Femur (tissue), 1 donor: Measurements from ENCODE around the gene HDAC3.
A peak's percentile ranks its signal among the peaks of the same experiment; 100 is the strongest.

Experiments used
- DNase-seq: peaks from one replicate; pipeline ENCODE4 v3.0.0-alpha.2; 2017

HDAC3 gene

DNA sequence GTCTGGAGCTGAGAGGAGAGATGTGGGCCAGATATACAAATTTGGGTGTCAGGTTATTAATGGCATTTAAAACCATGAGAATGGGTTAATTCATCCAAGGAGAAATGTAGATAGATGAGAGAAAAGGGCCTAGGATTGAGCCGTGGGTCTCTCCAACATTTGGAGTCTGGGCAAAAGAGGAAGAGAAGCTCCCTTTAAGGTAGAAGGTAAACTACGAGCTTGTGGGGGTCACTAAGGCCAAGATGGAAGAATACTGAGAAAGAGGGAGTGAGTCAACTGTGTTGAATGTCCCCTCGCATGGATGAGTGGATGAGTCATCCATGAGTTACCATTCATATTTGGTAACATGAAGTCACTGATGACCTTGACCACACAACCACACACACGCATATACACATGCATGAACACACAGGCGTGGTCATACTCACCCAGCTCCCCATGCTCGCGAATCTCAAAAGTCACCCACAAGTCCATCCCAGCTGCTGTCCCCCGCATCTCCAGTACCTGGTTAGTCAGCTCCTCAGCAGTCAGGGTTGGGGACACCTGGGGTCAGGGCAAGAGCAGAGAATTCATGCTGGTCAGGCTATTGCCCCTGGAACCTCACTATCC, 21.4 kb upstream of the HDAC3 start:
- DNase-seq = no peak

DNA sequence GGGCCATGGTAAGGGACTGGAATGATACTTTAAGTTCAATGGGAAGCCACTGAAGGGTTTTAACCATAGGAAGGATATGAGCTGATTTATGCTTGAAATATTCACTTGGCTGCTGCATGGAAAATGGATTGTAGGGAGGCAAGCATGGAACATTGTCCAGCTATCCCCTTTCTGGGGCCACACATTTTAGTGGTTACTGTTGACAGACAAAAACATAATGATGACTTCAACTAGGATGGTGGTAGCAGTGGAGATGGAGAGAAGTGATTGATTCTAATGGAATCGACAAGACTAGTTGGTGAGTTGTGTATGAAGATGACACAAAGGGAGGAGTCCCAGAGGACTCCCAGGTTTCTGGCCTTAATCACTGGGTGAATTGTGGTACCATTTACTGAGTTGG, 20.8 kb upstream of the HDAC3 start:
- no peak for DNase-seq

DNA sequence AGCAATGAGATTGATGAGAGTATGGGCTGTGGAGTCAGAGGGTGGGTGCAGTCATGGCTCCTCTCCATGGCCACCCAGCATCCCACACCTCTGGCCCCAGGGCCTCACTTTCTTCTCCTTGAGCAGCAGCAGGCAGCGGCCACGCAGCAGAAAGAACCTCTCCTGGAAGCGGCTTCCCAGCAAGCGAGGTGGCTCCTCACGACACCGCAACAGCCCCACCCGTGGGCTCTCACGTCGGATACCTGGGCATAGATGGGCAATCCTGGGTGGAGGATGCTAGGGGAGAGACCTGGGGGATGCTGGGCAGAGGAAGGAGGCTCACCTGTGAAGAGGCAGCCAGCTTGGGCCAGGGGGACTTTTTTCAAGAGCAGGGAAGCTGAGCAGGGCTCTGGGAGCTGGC, 19.7 kb upstream of the HDAC3 start:
- no peak for DNase-seq

DNA sequence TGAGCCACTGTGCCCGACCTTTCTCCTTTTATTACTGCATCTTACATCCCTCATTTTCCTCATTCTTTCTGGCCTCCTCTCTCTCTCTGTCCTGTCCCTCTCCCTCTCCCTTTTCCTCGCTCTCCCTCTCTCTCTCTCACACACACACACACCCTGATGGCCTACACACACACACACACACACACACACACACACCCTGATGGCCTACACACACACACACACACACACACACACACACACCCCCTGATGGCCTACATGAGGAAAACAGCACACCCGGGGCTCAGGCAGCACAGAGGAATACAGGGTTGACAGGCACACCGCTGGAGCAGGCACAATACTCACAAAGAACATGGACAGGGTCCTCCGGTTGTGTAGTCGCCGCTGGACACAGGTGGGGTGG, 18.4 kb upstream of the HDAC3 start:
- DNase-seq = no peak

DNA sequence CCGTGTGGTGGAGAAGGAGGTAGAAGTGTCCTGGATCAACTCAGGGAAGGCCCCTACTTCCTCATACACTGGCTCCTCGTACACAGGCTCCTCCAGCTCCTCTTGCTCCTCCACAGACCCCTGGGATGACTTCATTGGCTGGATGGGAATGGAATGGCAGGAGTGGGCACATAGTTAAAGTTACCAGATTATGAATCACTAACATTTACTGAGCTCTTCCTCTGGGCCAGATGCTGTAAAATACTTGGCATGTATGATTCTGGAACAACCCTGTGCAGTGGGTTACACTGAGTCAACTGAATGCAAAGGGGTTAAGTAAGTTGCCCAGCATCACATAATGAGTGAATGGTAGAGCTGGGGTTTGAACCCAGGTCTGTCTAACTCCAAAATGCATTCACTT, 17.6 kb upstream of the HDAC3 start:
- no peak for DNase-seq

DNA sequence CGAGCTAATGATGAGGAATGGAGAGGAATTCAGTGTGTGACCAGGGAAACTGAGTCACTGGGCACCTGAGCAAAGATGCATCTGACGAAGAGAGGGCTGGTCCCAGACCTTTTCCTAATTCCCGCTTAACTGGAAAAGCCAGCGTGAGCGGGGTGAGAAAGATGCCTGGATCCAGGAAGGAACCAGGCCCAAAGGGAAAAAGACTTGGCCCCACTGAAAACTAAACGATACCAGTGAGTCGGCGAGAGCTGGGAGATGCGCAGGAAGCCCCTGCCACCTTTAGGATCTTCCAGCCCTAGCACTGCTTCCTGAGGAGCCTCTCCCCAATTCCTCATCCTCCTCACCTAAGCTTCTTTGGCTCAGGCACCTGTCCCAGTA, 15.1 kb upstream of the HDAC3 start:
- no peak for DNase-seq

DNA sequence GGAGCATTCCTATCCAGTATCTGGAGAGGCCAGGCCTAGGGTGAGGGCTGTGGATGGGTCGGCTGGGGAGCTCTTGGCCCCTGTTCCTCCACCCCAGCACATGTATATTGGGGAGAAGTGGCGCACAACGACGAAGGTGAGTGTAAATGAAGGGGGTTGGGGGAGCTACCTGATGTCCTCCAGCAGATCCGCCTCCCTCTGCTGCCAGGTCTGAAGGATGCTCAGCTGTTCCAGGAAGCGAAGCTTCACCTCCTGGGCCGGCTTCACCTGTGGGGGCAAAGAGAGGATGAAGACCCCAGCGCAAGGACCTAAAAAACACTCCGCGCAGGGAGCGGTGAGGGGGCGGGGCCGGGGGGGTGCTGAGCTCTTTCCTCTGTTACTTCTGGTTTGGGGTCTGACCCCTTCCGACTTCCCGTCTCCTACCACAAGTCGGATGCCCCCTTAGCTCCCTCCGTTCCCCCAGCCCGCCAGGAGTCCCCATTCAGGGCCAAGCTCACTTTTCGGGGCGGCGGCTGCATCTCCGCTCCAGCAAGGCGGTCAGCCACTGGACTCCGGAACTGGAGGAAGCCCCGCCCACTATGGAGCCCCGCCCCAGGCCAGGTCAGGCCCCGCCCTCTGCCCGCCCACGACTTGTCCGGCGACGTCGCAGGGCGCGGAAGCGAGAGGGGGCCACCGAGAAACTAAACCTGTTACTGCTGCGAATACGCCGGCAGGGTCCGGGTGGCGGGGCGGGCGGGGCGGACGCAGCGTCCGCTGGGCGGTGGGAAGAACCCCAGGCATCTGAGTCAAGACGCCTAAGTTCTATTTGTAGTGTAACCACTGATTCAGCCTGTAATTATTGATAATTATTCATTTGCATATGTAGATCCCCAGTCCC, 14.4 kb upstream of the HDAC3 start, which contains the start of gene FCHSD1:
Gene FCHSD1, minus strand, starts transcription at position 568 of the 877 bp plus-strand sequence. Its CDS starts 50 bp downstream, at position 518.
- DNase-seq = peak; percentile 94

DNA sequence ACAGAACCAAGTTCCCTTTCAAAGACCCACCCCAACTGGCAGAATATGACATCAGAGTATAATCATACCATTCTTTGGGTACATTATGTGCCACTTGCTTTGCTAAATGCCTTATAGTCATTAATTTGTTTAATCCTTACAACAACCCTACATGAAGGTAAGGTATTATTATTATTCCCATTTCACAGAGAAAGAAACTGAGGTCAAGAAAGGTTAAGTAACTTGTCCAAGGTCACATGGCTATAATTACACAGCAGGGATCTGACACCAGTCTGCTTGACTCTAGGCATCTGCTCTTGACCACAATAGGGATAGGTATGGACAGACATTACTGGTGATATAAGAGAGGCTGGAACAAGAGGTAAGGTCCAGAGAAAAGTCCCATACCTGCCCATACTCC, 13.3 kb upstream of the HDAC3 start:
- no peak for DNase-seq

DNA sequence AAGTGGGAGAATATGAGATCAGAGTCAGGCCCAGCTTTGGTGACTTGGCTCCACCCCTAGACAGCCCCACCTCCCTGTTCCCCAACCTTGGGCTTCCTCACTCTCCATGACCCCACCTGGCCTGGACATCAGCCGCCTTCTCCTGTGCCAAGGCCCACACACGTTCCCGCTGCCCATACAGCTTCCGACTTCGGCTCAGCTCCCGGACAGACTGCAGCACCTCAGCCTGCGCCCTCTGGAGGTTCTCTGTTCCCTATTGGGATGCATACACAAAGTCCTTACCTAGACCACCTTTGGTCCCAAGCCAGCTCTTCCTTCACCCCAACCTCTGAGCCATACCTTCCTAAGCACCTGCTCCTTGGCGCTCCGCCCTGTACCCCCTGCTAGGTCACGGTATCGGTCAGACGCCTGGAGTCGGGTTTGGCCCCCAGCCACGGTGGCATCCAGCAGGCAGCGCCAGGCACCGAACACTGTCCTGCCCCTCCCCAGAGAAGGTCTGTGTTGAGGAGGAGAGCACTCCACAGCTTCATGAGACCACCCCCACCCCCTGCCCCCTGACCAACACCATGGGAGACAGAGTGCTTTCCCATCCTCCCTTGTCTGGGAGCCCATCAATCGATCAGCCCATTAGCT, 12.5 kb upstream of the HDAC3 start:
- DNase-seq = no peak

DNA sequence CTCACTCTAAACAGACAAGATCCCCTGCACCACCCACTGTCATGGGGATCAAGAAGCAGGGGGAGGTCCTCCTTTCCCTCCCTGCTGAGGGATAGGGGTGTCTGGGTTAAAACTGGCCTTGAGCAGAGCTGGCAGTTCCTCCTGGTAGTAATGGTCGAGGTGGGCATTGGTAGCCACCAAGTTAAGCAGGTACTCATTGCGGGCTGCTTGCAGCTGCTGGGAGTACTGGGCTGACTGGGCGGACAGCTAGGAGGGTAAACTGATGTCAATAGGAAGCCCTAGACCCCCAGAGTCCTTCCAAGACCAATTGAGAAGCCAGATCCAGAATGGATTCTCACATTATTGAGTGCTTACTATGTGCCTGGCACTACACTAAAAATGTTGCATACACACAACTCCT, 11.2 kb upstream of the HDAC3 start:
- no peak for DNase-seq

DNA sequence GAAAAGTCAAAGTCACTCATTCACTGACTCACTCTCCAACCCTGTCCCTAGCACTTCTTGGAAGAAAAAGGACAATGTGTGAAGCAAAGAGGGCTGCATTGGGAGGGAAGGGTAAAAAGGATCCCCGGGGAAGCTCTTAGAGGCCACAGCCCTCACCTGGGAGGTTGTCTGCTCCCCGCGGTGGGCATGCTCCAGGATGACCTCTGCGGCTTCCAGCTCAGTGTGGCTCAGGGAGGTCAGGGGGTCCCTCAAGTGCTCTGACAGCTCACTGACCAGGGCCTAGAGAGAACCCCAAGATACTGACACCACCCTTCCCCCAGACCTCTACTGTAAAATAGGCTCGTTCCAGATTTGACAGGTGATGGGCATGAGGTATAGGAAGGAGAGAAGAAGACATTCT, 10.6 kb upstream of the HDAC3 start:
- DNase-seq = no peak

DNA sequence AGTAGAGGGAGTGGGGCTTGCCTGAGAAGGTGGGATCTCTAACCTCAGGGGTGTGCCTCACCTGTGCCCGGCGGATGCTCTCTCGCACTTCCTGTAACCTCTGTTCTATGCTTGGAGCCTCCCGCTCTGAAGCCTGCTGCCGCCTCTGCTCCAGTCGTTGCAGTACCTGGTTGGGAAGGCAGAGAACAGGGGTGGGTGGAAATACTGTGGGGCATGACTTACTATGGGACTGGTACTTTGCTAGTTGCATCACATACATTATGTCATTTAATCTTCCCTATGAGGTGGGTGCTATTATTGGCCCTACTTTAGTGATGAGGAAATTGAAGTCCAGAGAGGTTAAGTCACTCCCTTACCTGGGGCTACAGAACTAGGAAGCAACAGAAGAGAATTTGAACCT, 9.4 kb upstream of the HDAC3 start:
- no peak for DNase-seq

DNA sequence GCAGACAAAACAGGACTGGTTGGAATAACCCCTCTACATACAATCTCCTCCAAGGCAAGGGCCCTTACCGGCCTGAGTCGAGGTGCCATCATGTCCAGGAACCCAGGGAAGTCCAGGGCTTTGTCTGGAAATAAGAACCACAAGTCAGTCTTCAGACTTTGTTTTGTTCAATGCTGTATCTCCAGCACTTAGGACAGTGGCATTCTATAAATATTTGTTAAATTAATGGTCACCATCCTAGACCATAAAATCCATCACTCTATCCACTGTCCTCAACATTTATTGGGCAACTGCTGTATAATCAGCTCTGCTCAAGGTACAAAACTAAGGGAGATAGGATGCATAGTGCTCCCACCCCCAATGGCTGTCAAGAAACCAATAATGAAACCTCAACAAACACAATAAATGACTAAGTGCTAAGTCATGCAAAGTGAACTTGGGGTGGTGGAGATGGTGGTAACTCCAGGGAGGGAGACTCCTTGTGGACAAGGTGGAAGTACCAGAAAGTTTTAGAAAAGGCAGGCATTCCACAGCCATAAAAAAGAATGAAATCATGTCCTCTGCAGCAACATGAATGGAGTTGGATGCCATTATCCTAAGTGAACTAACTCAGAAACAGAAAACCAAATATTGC, 5.1 kb upstream of the HDAC3 start:
- no peak for DNase-seq

DNA sequence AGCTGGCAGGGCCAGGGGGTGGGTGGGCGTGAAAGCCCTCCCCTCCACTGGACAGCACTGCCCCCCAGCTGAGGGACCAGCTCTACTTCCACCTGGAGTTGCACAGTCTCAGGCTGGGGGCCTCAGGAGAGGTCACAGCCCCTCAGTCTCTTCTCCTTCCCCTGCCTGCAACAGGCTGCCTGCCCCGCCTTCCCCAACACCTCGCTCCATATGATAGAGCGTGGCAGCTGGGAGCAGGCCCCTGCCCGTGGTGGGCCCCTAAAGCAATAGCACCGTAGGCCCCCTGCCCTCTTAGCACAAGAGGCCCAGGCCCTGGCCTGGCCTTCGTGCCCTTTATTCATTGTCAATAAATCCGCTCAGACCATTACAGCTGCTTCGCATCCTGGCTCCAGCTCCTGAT, 4.0 kb upstream of the HDAC3 start:
- no peak for DNase-seq

DNA sequence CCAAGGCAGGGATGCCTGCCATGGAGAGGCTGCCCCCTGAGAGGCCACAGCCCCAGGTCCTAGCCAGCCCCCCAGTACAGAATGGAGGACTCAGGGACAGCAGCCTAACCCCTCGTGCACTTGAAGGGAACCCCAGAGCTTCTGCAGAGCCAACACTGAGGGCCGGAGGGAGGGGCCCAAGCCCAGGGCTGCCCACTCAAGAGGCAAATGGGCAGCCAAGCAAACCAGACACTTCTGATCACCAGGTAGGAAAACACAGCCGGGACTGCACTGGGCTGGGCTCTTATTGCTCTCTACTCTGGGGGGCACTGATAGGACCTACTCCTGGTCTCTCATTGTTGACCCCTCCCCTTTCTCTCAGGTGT, 3.4 kb upstream of the HDAC3 start:
- no peak for DNase-seq

DNA sequence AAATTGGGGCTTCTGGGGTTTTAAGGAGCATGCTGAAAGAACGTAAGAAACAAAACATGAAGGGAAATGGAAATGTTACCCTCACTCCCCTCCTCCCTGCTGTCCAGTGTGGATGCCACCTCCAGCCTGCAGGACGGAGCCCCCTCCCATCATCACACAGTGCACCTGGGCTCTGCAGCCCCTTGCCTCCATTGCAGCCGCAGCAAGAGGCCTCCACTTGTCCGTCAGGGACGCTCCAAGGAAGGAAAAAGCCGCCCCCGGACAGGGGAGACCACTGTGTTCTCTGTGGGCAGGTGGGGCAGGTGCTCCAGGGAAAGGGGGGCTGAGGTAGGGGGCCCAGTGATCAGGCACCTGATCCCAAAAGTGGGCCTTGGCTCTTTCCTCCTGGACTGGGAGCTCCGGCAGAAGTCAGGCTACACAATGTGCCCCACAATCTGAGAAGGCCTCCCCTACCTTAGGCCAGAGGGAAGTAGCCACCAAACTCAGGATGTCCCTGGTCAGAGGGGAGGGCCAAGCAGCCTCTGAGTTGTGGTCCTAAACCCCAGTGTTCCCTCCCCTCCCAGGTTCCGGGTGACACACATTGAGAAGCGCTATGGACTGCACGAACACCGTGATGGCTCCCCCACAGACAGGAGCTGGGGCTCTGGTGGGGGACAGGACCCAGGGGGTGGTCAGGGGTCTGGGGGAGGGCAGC, 2.9 kb upstream of the HDAC3 start:
- no peak for DNase-seq

DNA sequence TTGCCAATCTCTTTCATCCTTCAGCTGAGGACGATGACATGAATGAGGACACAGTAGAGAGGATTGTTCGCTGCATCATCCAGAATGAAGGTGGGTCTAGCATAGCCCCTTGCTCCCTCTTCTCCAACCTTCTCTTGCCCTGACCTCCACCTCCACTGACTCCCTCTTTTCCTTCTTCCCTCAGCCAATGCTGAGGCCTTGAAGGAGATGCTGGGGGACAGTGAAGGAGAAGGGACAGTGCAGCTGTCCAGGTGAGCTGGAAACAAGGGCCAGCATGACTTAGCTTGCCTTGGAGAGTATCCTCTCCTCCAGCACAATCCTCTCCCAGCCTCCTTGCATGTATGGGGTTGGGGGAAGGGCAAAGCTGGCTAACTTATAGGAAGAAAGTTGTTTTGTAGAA, 2.1 kb upstream of the HDAC3 start:
- DNase-seq = no peak

DNA sequence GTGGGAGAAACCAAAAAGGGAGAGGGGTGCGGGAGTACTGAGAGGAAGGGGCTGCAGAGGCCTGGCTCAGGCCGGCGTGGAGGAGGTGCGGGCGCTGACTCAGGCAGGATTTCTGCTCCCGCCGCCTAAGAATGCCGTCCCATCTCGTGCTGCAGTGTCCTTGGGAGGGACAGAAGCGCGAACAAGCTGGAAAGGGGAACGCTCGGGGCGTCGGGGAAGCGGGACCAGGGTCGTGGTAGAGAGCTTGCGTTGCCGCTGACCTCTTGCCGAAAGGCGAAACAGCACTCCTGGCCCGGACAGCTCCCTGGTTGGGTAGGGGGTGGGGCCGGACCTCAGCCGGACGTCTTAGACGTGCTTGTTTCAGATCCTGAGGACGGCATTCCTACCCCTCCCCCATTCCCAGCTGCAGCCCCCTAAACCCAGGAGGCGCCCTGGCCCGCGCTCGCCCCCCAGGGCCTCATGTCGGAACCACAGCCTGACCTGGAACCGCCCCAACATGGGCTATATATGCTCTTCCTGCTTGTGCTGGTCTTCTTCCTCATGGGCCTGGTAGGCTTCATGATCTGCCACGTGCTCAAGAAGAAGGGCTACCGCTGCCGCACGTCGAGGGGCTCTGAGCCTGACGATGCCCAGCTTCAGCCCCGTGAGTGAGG, 1.2 kb upstream of the HDAC3 start:
- DNase-seq = peak; percentile 72

DNA sequence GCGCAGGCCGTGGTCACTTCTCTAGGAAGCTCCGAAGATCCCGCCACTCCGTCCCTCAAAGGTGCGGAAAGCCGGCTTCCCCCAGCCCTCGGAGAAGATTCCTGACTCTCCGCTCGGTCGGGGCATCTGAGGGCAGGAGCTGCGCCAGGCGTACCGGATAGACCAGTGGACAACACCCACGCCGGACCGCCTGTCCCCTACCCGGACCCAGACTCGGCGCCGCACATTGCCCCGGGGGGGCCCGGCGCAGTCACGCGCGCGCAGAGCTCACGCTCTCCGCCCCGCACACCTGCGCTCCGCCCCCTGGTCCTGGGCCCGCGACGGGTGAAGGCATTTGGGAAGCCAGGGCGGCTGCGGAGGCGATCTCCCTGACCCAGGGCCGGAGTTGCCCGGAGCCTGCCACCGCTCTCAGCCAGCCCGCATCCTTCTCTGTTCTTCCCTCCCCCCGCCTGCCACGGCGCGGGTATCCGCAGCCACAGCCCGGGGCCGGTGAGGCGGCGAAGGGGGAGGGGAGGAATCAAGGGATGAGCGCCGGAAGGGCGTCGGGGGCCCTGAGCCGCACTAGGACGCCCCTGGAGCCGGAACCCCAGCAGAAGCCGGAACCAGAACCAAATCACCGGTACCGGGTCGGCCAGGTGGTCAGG, 596 bp upstream of the HDAC3 start:
- DNase-seq = no peak

DNA sequence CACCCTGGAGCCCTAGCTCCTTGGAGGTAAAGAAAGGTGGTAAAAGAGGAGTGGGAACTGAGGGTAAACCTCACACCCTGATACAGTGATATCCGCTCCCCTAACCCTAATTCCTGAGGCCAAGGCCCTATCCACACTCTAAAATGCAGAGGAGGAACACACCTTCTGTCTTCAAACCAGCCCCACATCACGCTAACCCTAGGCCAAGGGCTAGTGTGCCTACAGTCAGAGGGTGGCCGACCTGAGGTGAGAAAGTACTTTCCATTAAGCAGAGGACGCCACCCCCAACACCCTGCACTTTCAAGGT, 590 bp downstream of the HDAC3 start:
- no peak for DNase-seq

DNA sequence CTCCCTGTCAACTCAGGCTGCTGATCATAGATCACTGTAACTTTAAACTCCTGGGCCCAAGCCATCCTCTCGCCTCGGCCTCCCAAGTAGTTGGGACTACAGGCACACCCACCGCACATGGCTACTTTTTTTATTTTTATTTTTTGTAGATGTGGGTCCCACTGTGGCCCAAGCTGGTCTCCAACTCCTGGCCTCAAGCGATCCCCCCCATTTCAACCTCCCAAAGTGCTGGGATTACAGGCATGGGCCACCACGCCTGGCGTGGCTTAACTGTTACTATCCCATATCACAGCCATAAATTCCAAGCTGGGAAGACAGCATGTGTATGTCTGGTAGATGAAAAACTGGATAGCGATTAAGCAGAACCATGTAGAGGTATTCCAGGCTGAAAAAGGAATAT, 1.0 kb downstream of the HDAC3 start:
- no peak for DNase-seq

DNA sequence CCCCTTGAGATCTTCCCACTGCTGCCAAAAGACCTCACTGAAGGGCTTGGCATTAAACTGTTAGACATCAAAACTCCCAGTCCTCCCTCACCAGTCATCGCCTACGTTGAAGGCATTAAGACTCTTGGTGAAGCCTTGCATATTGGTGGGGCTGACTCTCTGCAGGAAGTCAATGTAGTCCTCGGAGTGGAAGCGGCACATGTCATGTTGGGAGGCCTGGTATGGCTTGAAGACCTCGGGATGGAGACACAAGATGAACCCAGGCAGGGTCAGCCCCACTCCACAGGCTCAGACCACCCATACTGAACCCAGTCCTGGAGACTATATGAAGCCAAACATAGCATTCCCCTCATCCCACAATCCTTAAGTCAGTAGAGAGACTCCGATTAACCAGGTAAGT, 1.9 kb downstream of the HDAC3 start:
- no peak for DNase-seq
